Loucy (cell line): ENCODE data around the gene TMEM59.

ENCODE experiments used
- EZH2phosphoT487 ChIP-seq: fragments of 200-600 bp; IDR thresholded peaks from 2 replicates; pipeline ENCODE4 v1.6.1; 2018; ENCODE audit warnings: antibody characterized with exemption, mild to moderate bottlenecking, moderate library complexity, borderline replicate concordance
- TF ChIP-seq, protein P1 (sequence below): fragments of 200-600 bp; sonication (generic); conservative IDR thresholded peaks from 2 replicates; pipeline ENCODE4 v1.5.1; 2014; ENCODE audit warnings: mild to moderate bottlenecking, antibody characterized with exemption, low read length

GRCh38 chr1:54052934-54053744 is at the start of gene TMEM59, which contains the start of gene TCEANC2:
- TF ChIP-seq EZH2phosphoT487, result no peak
- TF ChIP-seq, protein P1, sequence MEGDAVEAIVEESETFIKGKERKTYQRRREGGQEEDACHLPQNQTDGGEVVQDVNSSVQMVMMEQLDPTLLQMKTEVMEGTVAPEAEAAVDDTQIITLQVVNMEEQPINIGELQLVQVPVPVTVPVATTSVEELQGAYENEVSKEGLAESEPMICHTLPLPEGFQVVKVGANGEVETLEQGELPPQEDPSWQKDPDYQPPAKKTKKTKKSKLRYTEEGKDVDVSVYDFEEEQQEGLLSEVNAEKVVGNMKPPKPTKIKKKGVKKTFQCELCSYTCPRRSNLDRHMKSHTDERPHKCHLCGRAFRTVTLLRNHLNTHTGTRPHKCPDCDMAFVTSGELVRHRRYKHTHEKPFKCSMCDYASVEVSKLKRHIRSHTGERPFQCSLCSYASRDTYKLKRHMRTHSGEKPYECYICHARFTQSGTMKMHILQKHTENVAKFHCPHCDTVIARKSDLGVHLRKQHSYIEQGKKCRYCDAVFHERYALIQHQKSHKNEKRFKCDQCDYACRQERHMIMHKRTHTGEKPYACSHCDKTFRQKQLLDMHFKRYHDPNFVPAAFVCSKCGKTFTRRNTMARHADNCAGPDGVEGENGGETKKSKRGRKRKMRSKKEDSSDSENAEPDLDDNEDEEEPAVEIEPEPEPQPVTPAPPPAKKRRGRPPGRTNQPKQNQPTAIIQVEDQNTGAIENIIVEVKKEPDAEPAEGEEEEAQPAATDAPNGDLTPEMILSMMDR, result no peak
